ENCODE measurements around the gene ST6GALNAC3.
"Not testable (repeated sequence)": the region's sequence is repeated elsewhere in the genome, so short reads cannot be mapped to it uniquely, and the experiment has no call there.

The ST6GALNAC3 gene

GRCh38 chr1:76242587-76242986, 168.0 kb downstream of the ST6GALNAC3 start:
- DNase-seq (ENCODE audit: low read depth, low spot score): not testable (repeated sequence)

- no peak for DNase-seq (ENCODE audit: low read depth, low spot score)
These were observed 172.8 kb downstream of the ST6GALNAC3 start for GRCh38 chr1:76247261-76247852.

GRCh38 chr1:76250271-76250670, 175.7 kb downstream of the ST6GALNAC3 start:
- DNase-seq (ENCODE audit: low read depth, low spot score): no peak

- no peak for DNase-seq (ENCODE audit: low read depth, low spot score)
These were observed 177.9 kb downstream of the ST6GALNAC3 start for GRCh38 chr1:76252431-76252830.

GRCh38 chr1:76254104-76255030, 179.8 kb downstream of the ST6GALNAC3 start:
- no peak for DNase-seq (ENCODE audit: low read depth, low spot score)

- DNase-seq (ENCODE audit: low read depth, low spot score): no peak
These were observed 182.0 kb downstream of the ST6GALNAC3 start for GRCh38 chr1:76256289-76257223.

GRCh38 chr1:76257823-76258222, 183.3 kb downstream of the ST6GALNAC3 start:
- no peak for DNase-seq (ENCODE audit: low read depth, low spot score)

- no peak for DNase-seq (ENCODE audit: low read depth, low spot score)
These were observed 184.7 kb downstream of the ST6GALNAC3 start for GRCh38 chr1:76259270-76259669.

- DNase-seq (ENCODE audit: low read depth, low spot score): no peak
These were observed 185.7 kb downstream of the ST6GALNAC3 start for GRCh38 chr1:76260279-76260678.

GRCh38 chr1:76262601-76263000, 188.1 kb downstream of the ST6GALNAC3 start:
- no peak for DNase-seq (ENCODE audit: low read depth, low spot score)

- no peak for DNase-seq (ENCODE audit: low read depth, low spot score)
These were observed 190.1 kb downstream of the ST6GALNAC3 start for GRCh38 chr1:76264642-76265041.

GRCh38 chr1:76266762-76267161, 192.2 kb downstream of the ST6GALNAC3 start:
- DNase-seq (ENCODE audit: low read depth, low spot score): no peak

- no peak for DNase-seq (ENCODE audit: low read depth, low spot score)
These were observed 193.1 kb downstream of the ST6GALNAC3 start for GRCh38 chr1:76267631-76268030.

- DNase-seq (ENCODE audit: low read depth, low spot score): no peak
These were observed 193.8 kb downstream of the ST6GALNAC3 start for GRCh38 chr1:76268341-76268740.

GRCh38 chr1:76269155-76269554, 194.6 kb downstream of the ST6GALNAC3 start:
- DNase-seq (ENCODE audit: low read depth, low spot score): no peak

GRCh38 chr1:76274302-76274701, 199.8 kb downstream of the ST6GALNAC3 start:
- DNase-seq (ENCODE audit: low read depth, low spot score): no peak

- DNase-seq (ENCODE audit: low read depth, low spot score): no peak
These were observed 200.2 kb downstream of the ST6GALNAC3 start for GRCh38 chr1:76274718-76275117.

- no peak for DNase-seq (ENCODE audit: low read depth, low spot score)
These were observed 204.2 kb downstream of the ST6GALNAC3 start for GRCh38 chr1:76278711-76279100.

GRCh38 chr1:76279101-76279748, 204.7 kb downstream of the ST6GALNAC3 start:
- DNase-seq (ENCODE audit: low read depth, low spot score): no peak

GRCh38 chr1:76281306-76281705, 206.8 kb downstream of the ST6GALNAC3 start:
- no peak for DNase-seq (ENCODE audit: low read depth, low spot score)

GRCh38 chr1:76284842-76285241, 210.3 kb downstream of the ST6GALNAC3 start:
- DNase-seq (ENCODE audit: low read depth, low spot score): no peak
